ENCODE data around the gene HERC2.

DNA sequence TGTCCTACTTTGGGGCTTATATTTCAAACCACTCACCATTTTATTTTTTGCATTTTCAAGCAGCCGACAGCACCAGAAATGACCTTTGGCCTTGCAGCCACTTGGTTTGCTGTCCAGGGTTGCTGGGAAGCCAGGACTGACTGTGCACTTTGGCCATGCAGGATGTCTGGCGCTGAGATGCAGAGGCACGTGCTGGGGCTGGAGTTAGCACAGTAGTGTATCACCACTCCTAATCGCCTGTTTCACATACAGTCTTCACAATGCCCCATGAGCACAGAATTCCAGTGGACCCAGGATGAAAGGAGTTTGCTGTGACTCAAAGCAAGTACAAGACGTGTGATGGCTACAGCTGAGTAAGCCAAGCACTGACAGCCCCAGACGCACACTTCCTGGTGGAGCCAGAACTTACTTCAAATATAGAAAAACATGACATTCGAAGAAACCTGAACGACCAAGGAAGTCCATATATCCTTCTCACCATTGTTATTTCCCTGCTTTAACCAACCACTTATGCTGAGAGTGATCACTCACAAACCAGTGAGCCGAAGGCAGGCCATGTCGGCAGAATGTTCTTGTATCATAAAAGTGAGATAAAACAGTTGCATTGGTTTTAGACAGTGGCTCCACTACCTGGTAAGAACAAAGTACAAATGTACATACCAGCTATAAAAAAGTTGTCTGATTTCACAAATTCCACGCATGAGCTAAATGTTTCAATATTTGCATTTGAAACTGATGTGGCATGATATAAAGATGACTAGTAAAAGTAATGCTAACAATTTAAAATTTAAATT, 238.9 kb downstream of the HERC2 start:
- TF ChIP-seq, protein P1, sequence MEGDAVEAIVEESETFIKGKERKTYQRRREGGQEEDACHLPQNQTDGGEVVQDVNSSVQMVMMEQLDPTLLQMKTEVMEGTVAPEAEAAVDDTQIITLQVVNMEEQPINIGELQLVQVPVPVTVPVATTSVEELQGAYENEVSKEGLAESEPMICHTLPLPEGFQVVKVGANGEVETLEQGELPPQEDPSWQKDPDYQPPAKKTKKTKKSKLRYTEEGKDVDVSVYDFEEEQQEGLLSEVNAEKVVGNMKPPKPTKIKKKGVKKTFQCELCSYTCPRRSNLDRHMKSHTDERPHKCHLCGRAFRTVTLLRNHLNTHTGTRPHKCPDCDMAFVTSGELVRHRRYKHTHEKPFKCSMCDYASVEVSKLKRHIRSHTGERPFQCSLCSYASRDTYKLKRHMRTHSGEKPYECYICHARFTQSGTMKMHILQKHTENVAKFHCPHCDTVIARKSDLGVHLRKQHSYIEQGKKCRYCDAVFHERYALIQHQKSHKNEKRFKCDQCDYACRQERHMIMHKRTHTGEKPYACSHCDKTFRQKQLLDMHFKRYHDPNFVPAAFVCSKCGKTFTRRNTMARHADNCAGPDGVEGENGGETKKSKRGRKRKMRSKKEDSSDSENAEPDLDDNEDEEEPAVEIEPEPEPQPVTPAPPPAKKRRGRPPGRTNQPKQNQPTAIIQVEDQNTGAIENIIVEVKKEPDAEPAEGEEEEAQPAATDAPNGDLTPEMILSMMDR (IDR thresholded peaks at IDR 0.05; ENCODE audit: low read length), result no peak
- no peak for TF ChIP-seq EZH2 (IDR thresholded peaks at IDR 0.05; ENCODE audit: borderline replicate concordance, low read length)

All from OCI-LY1 (cell line).